ENCODE results near the gene VPS35.
"Not testable (repeated sequence)": the region's sequence is repeated elsewhere in the genome, so short reads cannot be mapped to it uniquely, and the experiment has no call there.

Gene VPS35

GRCh38 chr16:46711106-46712058, 22.4 kb upstream of the VPS35 start:
- DNase-seq: no peak

DNA sequence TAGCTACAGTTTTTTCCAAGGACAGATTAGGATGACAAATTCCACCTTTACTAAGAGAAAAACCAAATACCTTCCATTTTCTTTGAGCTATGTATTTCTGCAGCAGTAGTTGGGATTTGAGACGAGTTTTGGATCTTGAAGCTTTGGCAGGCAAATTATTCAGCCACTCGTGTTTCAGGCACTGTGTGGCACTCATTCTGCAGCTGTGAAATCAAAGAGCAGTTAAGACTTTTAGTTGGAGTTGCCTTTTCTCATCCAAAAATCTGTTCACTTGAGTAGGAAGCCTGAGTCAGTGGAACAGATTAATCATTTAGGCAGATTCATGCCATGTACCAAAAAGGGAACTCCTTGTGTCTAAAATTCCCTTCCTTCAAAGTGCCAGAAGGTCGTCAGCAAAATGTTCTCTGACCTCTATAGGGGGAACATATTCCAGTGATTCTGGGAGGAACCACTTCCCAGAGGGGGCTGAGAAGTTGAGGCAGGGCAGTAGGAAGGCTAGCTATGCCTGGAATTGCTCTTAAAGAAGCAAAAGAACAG, 20.6 kb upstream of the VPS35 start:
- no peak for DNase-seq

GRCh38 chr16:46706642-46707041, 17.7 kb upstream of the VPS35 start:
- no peak for DNase-seq

GRCh38 chr16:46702030-46702429, 13.1 kb upstream of the VPS35 start:
- DNase-seq: no peak

DNA sequence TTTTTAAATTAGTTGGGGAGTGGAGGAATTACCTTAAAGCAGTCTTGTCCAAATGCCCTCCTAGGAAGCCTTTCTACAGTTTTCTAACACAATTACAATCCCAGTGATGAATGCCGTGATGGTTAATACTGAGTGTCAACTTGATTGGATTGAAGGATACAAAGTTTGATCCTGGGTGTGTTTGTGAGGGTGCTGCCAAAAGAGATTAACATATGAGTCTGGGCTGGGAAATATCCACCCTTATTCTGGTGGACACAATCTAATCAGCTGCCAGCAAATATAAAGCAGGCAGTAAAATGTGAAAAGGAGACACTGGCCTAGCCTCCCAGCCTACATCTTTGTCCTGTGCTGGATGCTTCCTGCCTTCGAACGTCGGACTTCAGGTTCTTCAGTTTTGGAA, 12.6 kb upstream of the VPS35 start:
- no peak for DNase-seq

DNA sequence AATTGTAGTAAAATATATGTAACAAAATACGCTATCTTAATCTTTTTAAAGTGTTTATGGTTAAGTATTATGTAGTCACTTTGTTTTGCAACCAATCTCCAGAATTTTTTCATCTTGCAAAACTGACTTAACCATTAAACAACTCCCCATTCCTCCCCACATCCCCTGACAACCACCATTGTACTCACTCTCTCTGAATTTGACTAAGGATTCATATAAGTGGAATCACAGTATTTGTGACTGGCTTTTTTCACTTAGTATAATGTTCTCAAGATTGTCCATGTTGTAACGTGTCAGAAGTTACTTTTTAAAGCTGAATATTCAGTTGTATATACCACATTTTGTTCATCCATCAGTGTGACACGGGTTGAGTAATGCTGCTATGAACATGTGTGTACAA, 11.1 kb upstream of the VPS35 start:
- no peak for DNase-seq

DNA sequence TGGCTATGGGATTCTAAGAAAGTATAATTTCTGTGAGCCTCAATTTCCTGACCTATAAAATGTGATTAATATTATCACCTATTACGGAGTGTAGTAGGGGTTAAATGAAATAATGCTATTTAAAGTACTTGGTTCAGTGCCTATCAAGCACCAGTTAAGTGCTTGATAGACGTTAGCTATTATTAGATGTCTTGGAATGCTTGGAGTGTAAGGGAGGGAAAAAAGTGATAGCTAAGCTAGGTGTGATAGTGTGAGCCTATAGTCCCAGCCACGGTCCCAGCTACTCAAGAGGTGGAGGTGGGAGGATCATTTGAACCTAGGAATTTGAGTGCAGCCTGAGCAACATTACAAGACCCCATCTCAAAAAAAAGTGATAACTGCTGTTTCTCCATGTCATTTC, 8.0 kb upstream of the VPS35 start:
- no peak for DNase-seq

DNA sequence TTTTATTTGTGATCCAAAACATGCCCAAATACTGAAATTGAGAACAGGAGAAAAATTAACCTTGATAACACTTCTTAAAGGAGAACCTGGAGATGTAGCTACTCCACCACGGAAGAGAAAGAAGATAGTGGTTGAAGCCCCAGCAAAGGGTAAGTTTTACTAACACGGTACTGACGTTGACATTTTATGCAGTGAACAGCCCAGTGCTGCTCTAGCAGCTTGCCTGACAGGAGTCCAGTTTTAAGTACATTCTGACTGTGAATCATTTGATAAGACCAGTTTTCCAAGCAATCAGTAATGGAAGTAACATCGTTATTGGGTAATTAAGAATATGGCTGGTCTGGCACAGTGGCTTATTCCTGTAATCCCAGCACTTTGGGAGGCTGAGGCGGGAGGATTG, 7.0 kb upstream of the VPS35 start:
- no peak for DNase-seq

GRCh38 chr16:46693598-46693997, 4.6 kb upstream of the VPS35 start:
- DNase-seq: no peak

DNA sequence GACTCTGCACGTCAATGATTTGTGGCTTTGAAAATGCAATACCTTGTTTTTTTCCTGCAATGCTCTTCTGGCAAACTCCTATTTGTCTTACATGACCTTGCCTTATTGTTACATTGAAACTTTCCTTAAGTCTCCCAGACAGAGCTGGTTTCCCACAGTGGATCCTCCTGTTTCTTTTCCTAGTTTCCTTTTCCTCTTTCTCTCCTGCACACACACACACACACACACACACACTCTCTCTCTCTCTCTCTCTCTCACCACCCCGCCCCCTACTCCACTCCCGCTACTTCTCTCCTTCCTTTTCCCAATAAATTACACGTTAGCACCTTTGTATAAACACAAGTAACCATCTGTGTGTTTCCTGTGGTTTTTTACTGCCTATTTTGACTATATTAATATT, 2.7 kb upstream of the VPS35 start:
- no peak for DNase-seq

GRCh38 chr16:46690281-46691178, 1.6 kb upstream of the VPS35 start:
- no peak for DNase-seq

DNA sequence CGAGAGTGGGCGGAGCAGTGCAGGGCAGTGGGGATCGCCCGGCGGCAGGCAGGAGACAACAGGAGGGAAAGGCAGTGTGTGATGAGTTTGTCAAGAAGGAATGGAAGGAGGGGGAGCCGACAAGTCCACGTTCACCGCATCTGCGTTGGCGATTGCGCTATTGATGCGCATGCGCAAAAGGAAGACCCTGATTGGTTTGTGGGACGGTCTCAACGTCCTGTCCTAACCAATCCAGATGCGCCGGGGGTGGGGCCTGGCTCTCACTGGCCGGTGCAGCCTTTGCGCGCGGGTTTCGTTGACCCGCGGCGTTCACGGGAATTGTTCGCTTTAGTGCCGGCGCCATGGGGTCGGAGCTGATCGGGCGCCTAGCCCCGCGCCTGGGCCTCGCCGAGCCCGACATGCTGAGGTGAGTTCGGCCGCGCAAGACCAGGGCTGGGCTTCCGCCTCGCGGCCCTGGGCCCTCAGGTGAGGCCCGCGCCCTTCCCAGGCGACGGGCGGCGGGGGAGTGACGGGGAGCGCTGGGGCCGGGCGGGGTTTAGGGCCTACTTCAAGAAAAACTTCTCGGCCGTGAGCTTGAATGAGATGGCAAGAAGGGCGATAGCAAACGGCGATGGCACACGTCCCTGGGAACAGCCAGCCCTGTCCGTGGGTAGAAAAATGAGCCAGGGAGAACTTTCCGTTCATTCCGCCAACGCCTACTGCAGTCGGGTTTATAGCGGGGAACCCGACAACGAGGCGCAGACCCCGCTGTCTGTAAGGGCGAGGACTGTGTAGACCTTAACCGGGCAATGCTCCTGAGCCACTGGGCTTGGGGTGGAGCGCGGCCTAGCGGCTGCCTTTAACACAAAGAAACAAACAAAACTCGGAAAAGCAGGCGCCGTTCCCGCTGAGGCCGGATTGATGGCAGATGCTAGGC, 645 bp upstream of the VPS35 start, which contains the start of gene ORC6:
Gene ORC6 (plus strand): TSS at position 295 of the 916 bp plus-strand sequence. CDS start 47 bp downstream, at position 342.
- DNase-seq: peak; percentile 95

- no peak for DNase-seq
Observed at GRCh38 chr16:46688101-46688653, 801 bp downstream of the VPS35 start.

GRCh38 chr16:46687486-46687885, 1.5 kb downstream of the VPS35 start:
- DNase-seq: no peak

DNA sequence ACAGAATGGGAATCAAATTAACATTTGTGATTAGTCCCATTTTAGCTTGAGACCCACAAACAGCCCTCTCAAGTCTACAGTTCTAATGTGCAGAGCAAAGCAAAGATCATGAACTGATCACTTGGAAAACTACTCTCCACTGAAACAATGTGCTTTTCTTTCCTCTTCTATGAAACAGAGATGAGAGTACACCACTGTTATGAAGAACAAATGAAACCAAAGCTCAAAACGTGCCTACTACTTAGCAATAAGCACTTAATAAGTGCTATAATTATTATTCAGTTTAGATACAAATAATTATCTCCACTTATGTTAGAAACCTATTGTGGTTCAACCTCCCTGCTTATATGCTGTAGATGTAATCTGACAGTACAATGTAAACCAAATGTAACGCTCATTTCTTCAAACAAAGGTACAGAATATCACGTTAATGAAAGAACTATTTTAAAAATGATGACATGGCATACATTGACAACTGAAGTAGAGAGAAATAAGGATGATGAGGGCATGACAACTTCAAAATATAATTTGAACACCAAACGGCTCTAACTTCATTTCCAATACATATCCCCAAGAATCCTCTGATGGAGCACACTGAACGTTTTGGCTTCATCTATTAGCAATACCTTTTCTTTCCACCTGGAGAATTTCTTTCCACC, 2.0 kb downstream of the VPS35 start:
- DNase-seq: no peak

- DNase-seq: not testable (repeated sequence)
Observed at GRCh38 chr16:46681867-46682266, 7.1 kb downstream of the VPS35 start.

- DNase-seq: not testable (repeated sequence)
Observed at GRCh38 chr16:46677943-46678342, 11.0 kb downstream of the VPS35 start.

DNA sequence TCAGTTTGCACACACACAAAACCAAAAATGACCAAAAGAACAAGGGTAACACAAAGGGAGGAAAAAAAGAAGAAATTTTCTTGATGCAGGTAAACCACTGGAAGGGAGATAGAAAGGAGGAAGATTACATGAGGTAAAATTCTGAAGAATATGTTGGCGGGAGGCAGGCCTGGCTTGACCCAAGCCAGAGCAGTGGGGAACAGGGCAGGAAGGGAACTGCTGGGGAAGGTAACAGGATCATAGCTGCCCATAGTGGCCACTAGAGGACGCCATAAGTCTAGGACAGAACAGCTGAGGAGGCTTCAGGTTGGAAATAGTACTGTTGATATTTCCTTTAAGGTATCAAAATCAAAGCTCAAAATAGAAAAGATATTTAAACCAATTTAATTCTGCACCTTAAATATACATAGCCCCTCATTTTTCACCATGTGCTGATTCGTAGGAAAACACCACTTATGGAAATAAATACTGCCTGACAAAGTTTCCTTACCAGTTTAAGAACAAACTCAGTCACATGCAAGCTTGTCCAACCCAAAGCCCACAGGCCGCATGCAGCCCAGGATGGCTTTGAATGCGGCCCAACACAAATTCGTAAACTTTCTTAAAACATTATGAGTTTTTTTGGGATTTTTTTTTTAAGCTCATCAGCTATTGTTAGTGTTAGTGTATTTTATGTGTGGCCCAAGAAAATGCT, 15.5 kb downstream of the VPS35 start:
- DNase-seq: no peak

- no peak for DNase-seq
Observed at GRCh38 chr16:46662123-46662522, 26.9 kb downstream of the VPS35 start.

GRCh38 chr16:46658925-46659324, 30.1 kb downstream of the VPS35 start:
- no peak for DNase-seq

GRCh38 chr16:46651305-46651704, 37.7 kb downstream of the VPS35 start:
- DNase-seq: no peak
